CD4-positive, alpha-beta T cell (primary cell): ENCODE measurements around the gene SPART. TPM values are rescaled to one million over a fixed set of nuclear protein-coding genes. Genes with fewer than 3 reads are reported as not detected.

Experiments
- ATAC-seq: fragments of 200-7000 bp; cut with Tn5 transposase; one replicate; pipeline ENCODE4 v1.10.0; 2022; ENCODE audit warnings: mild to moderate bottlenecking; ENCODE audit not compliant: poor library complexity
- CTCF ChIA-PET: fragments of 350-600 bp; sonication (Branson Sonifier 250); formaldehyde crosslinking; loops from one replicate; lab custom pipeline; 2021; ENCODE audit warnings: antibody characterized with exemption, inconsistent platforms; lab: Charles Lee
- POLR2A ChIA-PET: fragments of 350-600 bp; sonication (Branson Sonifier 250); formaldehyde crosslinking; loops from one replicate; lab custom pipeline; 2021; ENCODE audit warnings: antibody characterized with exemption, inconsistent platforms; lab: Charles Lee
- DNase-seq, 14 experiments: peaks; one replicate each; pipeline ENCODE4 v3.0.0-alpha.2; 2013 to 2020; ENCODE audit warnings: mixed read lengths in 2 of 14
- H3K27ac ChIP-seq, 2 donors: one replicate each; pipeline versions ENCODE4 v1.5.1 to v1.7.0; 2013; ENCODE audit warnings: low read length in 2 of 2, low read depth in 1 of 2, mild to moderate bottlenecking in 1 of 2
- H3K27me3 ChIP-seq, 2 experiments: 1 replicate in 1 of 2; 2 replicates in 1 of 2; pipeline versions ENCODE4 v1.6.1 to v1.7.0; 2013; ENCODE audit warnings: low read length in 2 of 2, control low read depth in 1 of 2, mild to moderate bottlenecking in 1 of 2, moderate library complexity in 1 of 2; ENCODE audit not compliant: insufficient read depth in 2 of 2, control insufficient read depth in 1 of 2
- H3K36me3 ChIP-seq: one replicate; pipeline ENCODE4 v1.6.1; 2013; ENCODE audit warnings: low read length, control low read depth; ENCODE audit not compliant: insufficient read depth
- H3K4me1 ChIP-seq: one replicate; pipeline ENCODE4 v1.6.1; 2013; ENCODE audit warnings: low read length, control low read depth; ENCODE audit not compliant: insufficient read depth
- H3K4me3 ChIP-seq: one replicate; pipeline ENCODE4 v1.5.1; 2013; ENCODE audit warnings: mild to moderate bottlenecking, low read length, moderate library complexity
- H3K9me3 ChIP-seq, 2 experiments: 1 replicate in 1 of 2; 2 replicates in 1 of 2; pipeline versions ENCODE4 v1.6.1 to v1.7.0; 2013; ENCODE audit warnings: low read length in 2 of 2, mild to moderate bottlenecking in 2 of 2, control low read depth in 1 of 2, moderate library complexity in 1 of 2; ENCODE audit not compliant: control insufficient read depth in 1 of 2, insufficient read depth in 1 of 2
- H3K27ac Mint-ChIP-seq: one replicate; pipeline ENCODE4 v1.8.0; 2020; ENCODE audit warnings: mixed read lengths
- H3K27me3 Mint-ChIP-seq: one replicate; pipeline ENCODE4 v1.8.0; 2021; ENCODE audit warnings: mixed read lengths
- H3K36me3 Mint-ChIP-seq: one replicate; pipeline ENCODE4 v1.8.0; 2021; ENCODE audit warnings: low read depth, mixed read lengths
- H3K4me1 Mint-ChIP-seq: one replicate; pipeline ENCODE4 v1.8.0; 2021; ENCODE audit warnings: low read depth, mixed read lengths
- H3K4me3 Mint-ChIP-seq: one replicate; pipeline ENCODE4 v1.8.0; 2020; ENCODE audit warnings: mild to moderate bottlenecking, mixed read lengths
- H3K9me3 Mint-ChIP-seq: one replicate; pipeline ENCODE4 v1.8.0; 2020; ENCODE audit warnings: mixed read lengths
- CTCF ChIP-seq: fragments of 200-600 bp; IDR thresholded peaks from one replicate; pipeline ENCODE4 v1.8.0; 2022; ENCODE audit warnings: antibody characterized with exemption, mild to moderate bottlenecking
- intact Hi-C, 2 experiments: fragments of 100-400 bp; cut with DNase I in 1 of 2; cut with micrococcal nuclease in 1 of 2; formaldehyde crosslinking; loops; one replicate each; pipeline versions ENCODE4 v1.15.1 to v1.9.0; 2023 to 2025; cut with DNase I, micrococcal nuclease
- polyA plus RNA-seq, 2 donors: library from polyadenylated mRNA; unstranded; fragments of 120-200 nt; gene quantifications; one replicate each; pipeline ENCODE4 v1.2.1, GENCODE V29; 2013
- total RNA-seq, 174 experiments: library from RNA in 2 of 174; stranded (reverse) in 2 of 174; gene quantifications; one replicate each; pipeline ENCODE4 v1.2.3 and lab custom pipeline; 2021 to 2026

Gene SPART
- total RNA-seq (10 to 100 TPM; 22.0 to 22.9 TPM), total RNA-seq (lab: John Stamatoyannopoulos, UW) (38.5 to 111 (median 75.4) reads per million in 172 experiments)
- polyA plus RNA-seq (2013, experiment 1 of 2): 25.7 TPM
- 36.8 TPM for polyA plus RNA-seq (2013, experiment 2 of 2)

GRCh38 chr13:36346222-36347083, at the start of gene SPART:
TSS of gene SPART (minus strand) at chr13:36346394. CDS start at chr13:36335830, 10,564 bp downstream.
- no peaks in the 10 kb centered on the region for H3K9me3 Mint-ChIP-seq
- H3K27me3 Mint-ChIP-seq: peaks cover 18% of the 10 kb centered on the region
- peak; percentile 91 for TF ChIP-seq CTCF
- POLR2A ChIA-PET: interaction anchor here (1.8 kb wide), 1 partner anchor 653 kb away, joined by 12 read pairs; the partner anchor contains the start of genes ALG5 and EXOSC8
- Histone ChIP-seq H3K27ac (peak within 1 kb of the TSS; percentile 77 to 96), H3K4me1 (peaks cover 20% of the 10 kb centered on the region), H3K9me3 (no peaks in the 10 kb centered on the region), H3K36me3 (no peaks in the 10 kb centered on the region), H3K4me3 (peak within 1 kb of the TSS; percentile 84), H3K27me3 (no peaks in the 10 kb centered on the region)
- peaks cover 43% of the 10 kb centered on the region for H3K4me1 Mint-ChIP-seq
- intact Hi-C loops: loop anchor here (1.0 to 10.0 kb wide), 7 partner anchors 390 to 2001 kb away; partner anchors contain the start of genes RFXAP (in 2 of the 2), ALG5 (in 1 of the 2), EXOSC8 (in 1 of the 2) and UFM1 (in 1 of the 2)
- peak within 1 kb of the TSS; percentile 99 for H3K4me3 Mint-ChIP-seq
- peak; percentile 85 for ATAC-seq
- H3K36me3 Mint-ChIP-seq: peaks cover 18% of the 10 kb centered on the region
- peak within 1 kb of the TSS; percentile 100 for H3K27ac Mint-ChIP-seq
- CTCF ChIA-PET: interaction anchor here (0.7 to 1.2 kb wide), 3 partner anchors 9 to 389 kb away, joined by 3 to 10 read pairs (median 4); no protein-coding TSS in a partner anchor
- peak; percentile 78 to 95 (median 85) for DNase-seq

- Histone ChIP-seq H3K9me3 (no peaks in the 10 kb centered on the region), H3K4me3 (no peak overlapping the region), H3K36me3 (no peaks in the 10 kb centered on the region), H3K27ac (no peak overlapping the region), H3K27me3 (no peaks in the 10 kb centered on the region), H3K4me1 (no peaks in the 10 kb centered on the region)
- intact Hi-C loops: loop anchor here in 1 of 2 experiments (10.0 kb wide), 1 partner anchor 110 kb away; no protein-coding TSS in a partner anchor
- Mint-ChIP-seq H3K9me3 (no peaks in the 10 kb centered on the region), H3K27ac (no peak overlapping the region), H3K36me3 (no peaks in the 10 kb centered on the region), H3K4me3 (no peak overlapping the region), H3K4me1 (no peaks in the 10 kb centered on the region), H3K27me3 (peaks cover 5% of the 10 kb centered on the region)
- peak in 2 of 14 experiments; percentile 3 to 4 for DNase-seq
- ChIA-PET CTCF (no interaction called here), POLR2A (no interaction called here)
- ATAC-seq: no peak
- TF ChIP-seq CTCF: no peak
These were observed 49.1 kb upstream of the SPART start for GRCh38 chr13:36395280-36395679.

- no peaks in the 10 kb centered on the region for H3K4me1 Mint-ChIP-seq
- Histone ChIP-seq H3K36me3 (no peaks in the 10 kb centered on the region), H3K9me3 (no peaks in the 10 kb centered on the region), H3K27ac (no peak overlapping the region), H3K4me1 (no peaks in the 10 kb centered on the region), H3K4me3 (no peak overlapping the region), H3K27me3 (peaks cover 0 to 14% of the 10 kb centered on the region in 2 experiments)
- no peak for DNase-seq
- ATAC-seq: no peak
- peaks cover 33% of the 10 kb centered on the region for H3K27me3 Mint-ChIP-seq
- no peaks in the 10 kb centered on the region for H3K9me3 Mint-ChIP-seq
- H3K27ac Mint-ChIP-seq: no peak overlapping the region
- ChIA-PET POLR2A (no interaction called here), CTCF (no interaction called here)
- no peaks in the 10 kb centered on the region for H3K36me3 Mint-ChIP-seq
- intact Hi-C loops: no loop called here
- no peak for TF ChIP-seq CTCF
- H3K4me3 Mint-ChIP-seq: no peak overlapping the region
These were observed 39.3 kb upstream of the SPART start for GRCh38 chr13:36385489-36385888.
